Measurements from ENCODE around the gene ANGPT4.

ANGPT4 gene

DNA sequence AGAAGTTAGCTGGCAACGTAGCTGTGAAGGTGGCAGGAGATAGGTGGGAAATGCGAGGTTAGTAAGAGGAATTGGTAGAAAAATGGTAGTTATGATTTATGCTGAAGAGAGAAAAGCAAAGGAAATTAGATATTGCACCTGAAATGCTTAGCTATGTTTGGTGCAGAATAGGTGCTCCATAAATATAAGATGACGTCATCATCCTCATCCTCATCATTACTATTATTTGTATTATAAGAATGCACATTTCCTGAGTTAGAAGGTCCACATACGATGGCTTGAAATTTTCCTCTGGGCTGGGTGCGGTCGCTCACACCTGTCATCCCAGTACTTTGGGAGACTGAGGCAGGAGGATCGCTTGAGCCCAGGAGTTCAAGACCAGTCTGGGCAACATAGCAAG is 39.5 kb upstream of the ANGPT4 start:
- Histone ChIP-seq H3K27me3 (ENCODE audit: control insufficient read depth in 1 of 2, insufficient read depth in 2 of 2, low read length in 2 of 2) (peaks cover 5 to 8% of the 10 kb centered on the region in 2 donors), H3K27ac (ENCODE audit: low read depth, low read length) (no peak overlapping the region), H3K36me3 (ENCODE audit: control insufficient read depth in 1 of 2, insufficient read depth in 2 of 2, low read length in 2 of 2) (no peaks in the 10 kb centered on the region), H3K4me3 (ENCODE audit: low read depth in 1 of 2, low read length in 2 of 2) (no peak overlapping the region), H3K9ac (ENCODE audit: low read depth in 1 of 2, low read length in 2 of 2) (no peak overlapping the region), H3K4me1 (ENCODE audit: control insufficient read depth in 1 of 2, insufficient read depth in 2 of 2, low read length in 2 of 2) (peaks cover 0 to 4% of the 10 kb centered on the region in 2 donors), H3K9me3 (ENCODE audit: control insufficient read depth in 1 of 2, low read length in 2 of 2) (no peaks in the 10 kb centered on the region)

DNA sequence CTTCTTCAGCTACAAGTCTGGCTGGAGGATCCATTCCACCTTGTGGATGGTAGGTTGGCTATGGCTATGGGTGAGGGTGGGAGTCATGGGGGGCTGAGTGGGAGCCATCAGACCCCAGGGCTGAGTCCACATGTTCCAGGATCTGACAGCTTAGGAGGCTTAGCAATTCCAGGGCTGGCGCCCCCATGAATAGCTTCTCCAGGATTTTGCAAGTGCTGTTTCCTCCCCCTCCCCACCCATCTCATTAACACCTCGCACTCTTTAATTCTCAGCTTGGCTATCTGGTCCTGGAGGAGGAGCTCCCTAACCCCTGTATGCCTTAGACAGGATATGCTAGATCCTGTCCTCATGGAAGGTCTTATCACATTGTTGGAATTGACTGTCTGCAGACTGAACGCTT is 39.0 kb upstream of the ANGPT4 start:
- Histone ChIP-seq H3K9me3 (ENCODE audit: control insufficient read depth in 1 of 2, low read length in 2 of 2) (no peaks in the 10 kb centered on the region), H3K36me3 (ENCODE audit: control insufficient read depth in 1 of 2, insufficient read depth in 2 of 2, low read length in 2 of 2) (no peaks in the 10 kb centered on the region), H3K4me1 (ENCODE audit: control insufficient read depth in 1 of 2, insufficient read depth in 2 of 2, low read length in 2 of 2) (peaks cover 0 to 4% of the 10 kb centered on the region in 2 donors), H3K27me3 (ENCODE audit: control insufficient read depth in 1 of 2, insufficient read depth in 2 of 2, low read length in 2 of 2) (peaks cover 5 to 10% of the 10 kb centered on the region in 2 donors), H3K27ac (ENCODE audit: low read depth, low read length) (no peak overlapping the region), H3K9ac (ENCODE audit: low read depth in 1 of 2, low read length in 2 of 2) (no peak overlapping the region), H3K4me3 (ENCODE audit: low read depth in 1 of 2, low read length in 2 of 2) (no peak overlapping the region)

DNA sequence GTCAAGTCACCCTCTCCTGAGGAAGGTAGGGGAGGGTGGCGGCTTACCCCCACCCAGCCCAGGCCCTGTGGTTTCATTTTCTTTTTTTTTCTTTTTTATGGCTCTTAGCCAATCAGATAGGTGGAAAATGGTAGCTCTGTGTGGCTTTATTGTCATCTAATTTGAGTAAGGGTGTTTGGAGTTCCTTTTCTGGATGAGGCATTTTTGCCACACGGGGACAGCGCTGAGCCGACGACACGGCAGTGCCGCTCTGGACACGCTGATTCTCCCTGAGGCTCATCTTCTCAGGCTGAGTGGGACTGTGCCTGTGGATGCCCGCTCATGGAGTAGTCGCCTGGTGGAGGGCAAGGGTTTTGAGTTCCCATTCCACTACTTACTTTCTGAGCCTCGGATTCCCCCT is 37.6 kb upstream of the ANGPT4 start:
- peaks cover 0 to 4% of the 10 kb centered on the region in 2 donors for H3K4me1 ChIP-seq (ENCODE audit: control insufficient read depth in 1 of 2, insufficient read depth in 2 of 2, low read length in 2 of 2)
- H3K4me3 ChIP-seq (ENCODE audit: low read depth in 1 of 2, low read length in 2 of 2): no peak overlapping the region
- H3K27me3 ChIP-seq (ENCODE audit: control insufficient read depth in 1 of 2, insufficient read depth in 2 of 2, low read length in 2 of 2): peaks cover 4 to 10% of the 10 kb centered on the region in 2 donors
- no peaks in the 10 kb centered on the region for H3K9me3 ChIP-seq (ENCODE audit: control insufficient read depth in 1 of 2, low read length in 2 of 2)
- H3K9ac ChIP-seq (ENCODE audit: low read depth in 1 of 2, low read length in 2 of 2): no peak overlapping the region
- H3K36me3 ChIP-seq (ENCODE audit: control insufficient read depth in 1 of 2, insufficient read depth in 2 of 2, low read length in 2 of 2): no peaks in the 10 kb centered on the region
- no peak overlapping the region for H3K27ac ChIP-seq (ENCODE audit: low read depth, low read length)

DNA sequence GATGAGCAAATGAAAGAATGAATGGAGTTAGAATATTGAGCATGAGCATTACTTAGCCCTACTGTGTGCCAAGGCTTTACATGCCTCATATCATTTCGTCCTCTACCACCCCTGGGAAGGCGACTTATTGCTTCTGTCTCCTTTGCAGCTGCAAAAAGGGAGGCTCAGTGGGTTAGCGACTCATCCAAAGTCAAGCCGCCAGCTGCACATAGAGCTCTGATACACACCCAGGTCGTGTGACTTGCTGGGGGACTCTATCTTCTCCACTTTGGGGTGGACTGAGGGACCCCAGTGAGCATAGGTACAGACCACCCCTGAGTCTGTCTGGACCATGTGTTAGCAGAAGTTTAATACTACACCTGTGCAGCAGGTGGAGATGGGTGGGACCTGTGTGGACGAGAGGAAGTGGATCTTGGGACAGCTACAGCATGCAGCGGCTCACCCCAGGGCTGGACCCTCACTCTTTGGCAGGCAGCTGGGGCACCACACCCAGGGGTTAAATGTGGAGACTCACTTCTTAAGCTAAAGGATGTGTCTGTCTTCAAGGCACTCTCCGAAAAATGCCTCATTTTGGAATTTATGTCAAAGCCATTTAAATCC is 36.2 kb upstream of the ANGPT4 start:
- no peak overlapping the region for H3K27ac ChIP-seq (ENCODE audit: low read depth, low read length)
- H3K36me3 ChIP-seq (ENCODE audit: control insufficient read depth in 1 of 2, insufficient read depth in 2 of 2, low read length in 2 of 2): no peaks in the 10 kb centered on the region
- no peak overlapping the region for H3K9ac ChIP-seq (ENCODE audit: low read depth in 1 of 2, low read length in 2 of 2)
- H3K9me3 ChIP-seq (ENCODE audit: control insufficient read depth in 1 of 2, low read length in 2 of 2): no peaks in the 10 kb centered on the region
- peaks cover 0 to 4% of the 10 kb centered on the region in 2 donors for H3K4me1 ChIP-seq (ENCODE audit: control insufficient read depth in 1 of 2, insufficient read depth in 2 of 2, low read length in 2 of 2)
- H3K27me3 ChIP-seq (ENCODE audit: control insufficient read depth in 1 of 2, insufficient read depth in 2 of 2, low read length in 2 of 2): peaks cover 3 to 7% of the 10 kb centered on the region in 2 donors
- H3K4me3 ChIP-seq (ENCODE audit: low read depth in 1 of 2, low read length in 2 of 2): no peak overlapping the region

DNA sequence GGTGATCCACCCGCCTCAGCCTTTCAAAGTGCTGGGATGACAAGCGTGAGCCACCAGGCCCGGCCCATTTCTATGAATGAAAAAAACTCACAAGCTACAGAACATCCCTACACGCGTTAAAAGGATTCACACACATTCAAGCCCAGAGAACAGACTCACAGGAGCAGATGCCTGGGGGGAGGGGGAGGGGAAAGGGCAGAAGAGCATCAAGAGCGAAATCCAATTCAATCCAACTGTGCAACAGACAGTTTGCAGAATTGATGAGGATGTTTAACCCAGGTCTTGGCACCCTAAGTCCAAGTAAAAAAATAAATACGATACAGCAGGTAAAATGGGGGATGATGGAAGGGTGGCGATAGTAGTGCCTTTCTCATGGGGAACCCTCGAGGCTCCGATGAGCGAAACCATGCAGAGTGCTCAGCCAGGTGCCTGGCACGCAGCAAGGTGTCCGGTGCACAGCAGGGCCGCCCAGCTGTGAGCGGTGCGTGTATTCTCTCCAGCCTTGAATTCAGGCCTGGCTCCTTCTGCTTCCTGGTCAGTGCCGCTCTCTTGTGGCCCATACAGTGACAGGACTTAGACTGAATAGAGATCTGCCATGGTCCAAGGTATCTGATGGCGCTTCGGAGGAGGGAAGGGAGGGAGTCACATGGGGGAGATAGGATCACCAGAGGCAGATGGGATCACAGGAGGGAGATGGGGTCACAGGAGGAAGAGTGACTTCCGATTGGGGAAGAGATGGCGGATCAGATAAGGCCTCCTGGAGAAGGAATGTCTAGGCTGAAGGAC is 35.4 kb upstream of the ANGPT4 start:
- Histone ChIP-seq H3K36me3 (ENCODE audit: control insufficient read depth in 1 of 2, insufficient read depth in 2 of 2, low read length in 2 of 2) (no peaks in the 10 kb centered on the region), H3K4me3 (ENCODE audit: low read depth in 1 of 2, low read length in 2 of 2) (no peak overlapping the region), H3K4me1 (ENCODE audit: control insufficient read depth in 1 of 2, insufficient read depth in 2 of 2, low read length in 2 of 2) (peaks cover 0 to 4% of the 10 kb centered on the region in 2 donors), H3K9me3 (ENCODE audit: control insufficient read depth in 1 of 2, low read length in 2 of 2) (no peaks in the 10 kb centered on the region), H3K9ac (ENCODE audit: low read depth in 1 of 2, low read length in 2 of 2) (no peak overlapping the region), H3K27ac (ENCODE audit: low read depth, low read length) (no peak overlapping the region), H3K27me3 (ENCODE audit: control insufficient read depth in 1 of 2, insufficient read depth in 2 of 2, low read length in 2 of 2) (peaks cover 3 to 7% of the 10 kb centered on the region in 2 donors)

DNA sequence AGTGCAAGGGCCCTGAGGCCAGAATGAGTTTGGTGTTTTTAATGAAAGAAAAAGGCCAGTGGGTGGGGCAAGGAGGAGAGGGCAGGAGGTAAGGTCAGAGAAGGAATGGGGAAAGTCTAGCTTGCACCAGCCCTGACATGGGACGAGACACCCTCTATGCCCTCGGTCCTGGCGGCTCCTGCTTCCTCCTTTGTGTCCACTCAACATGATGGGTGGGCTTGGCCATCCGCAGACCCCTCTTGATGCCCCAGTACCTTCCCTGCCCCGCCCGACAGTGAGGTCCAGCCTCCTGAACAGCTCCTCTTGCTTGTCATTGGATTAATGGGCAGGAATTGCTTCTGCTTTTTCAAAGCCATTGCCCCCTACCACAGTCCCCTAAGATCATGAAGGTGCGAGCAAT is 33.6 kb upstream of the ANGPT4 start:
- Histone ChIP-seq H3K4me1 (ENCODE audit: control insufficient read depth in 1 of 2, insufficient read depth in 2 of 2, low read length in 2 of 2) (peaks cover 0 to 5% of the 10 kb centered on the region in 2 donors), H3K27ac (ENCODE audit: low read depth, low read length) (no peak overlapping the region), H3K9ac (ENCODE audit: low read depth in 1 of 2, low read length in 2 of 2) (no peak overlapping the region), H3K9me3 (ENCODE audit: control insufficient read depth in 1 of 2, low read length in 2 of 2) (no peaks in the 10 kb centered on the region), H3K4me3 (ENCODE audit: low read depth in 1 of 2, low read length in 2 of 2) (no peak overlapping the region), H3K36me3 (ENCODE audit: control insufficient read depth in 1 of 2, insufficient read depth in 2 of 2, low read length in 2 of 2) (no peaks in the 10 kb centered on the region), H3K27me3 (ENCODE audit: control insufficient read depth in 1 of 2, insufficient read depth in 2 of 2, low read length in 2 of 2) (peaks cover 0 to 7% of the 10 kb centered on the region in 2 donors)

DNA sequence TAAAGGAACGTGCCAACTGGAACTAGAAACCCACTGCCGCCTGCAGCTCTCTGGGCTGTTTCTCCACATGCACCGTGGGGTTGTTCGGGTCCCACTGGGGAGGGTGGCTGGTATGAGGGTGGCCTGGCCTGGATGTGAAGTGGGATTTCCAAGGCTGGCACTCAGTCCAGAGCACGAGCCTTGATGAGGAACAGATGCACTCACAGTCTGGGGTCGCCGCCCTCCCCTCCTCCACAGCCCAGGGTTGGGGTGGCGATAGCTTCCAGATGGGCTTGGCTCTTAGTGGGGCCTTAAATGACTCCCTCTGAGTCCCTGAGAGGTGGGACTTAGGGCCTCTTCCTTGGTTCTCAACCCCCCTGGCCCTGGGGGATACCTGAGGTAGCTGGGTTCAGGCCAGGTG is 30.7 kb upstream of the ANGPT4 start:
- peaks cover 0 to 7% of the 10 kb centered on the region in 2 donors for H3K27me3 ChIP-seq (ENCODE audit: control insufficient read depth in 1 of 2, insufficient read depth in 2 of 2, low read length in 2 of 2)
- H3K9me3 ChIP-seq (ENCODE audit: control insufficient read depth in 1 of 2, low read length in 2 of 2): no peaks in the 10 kb centered on the region
- no peak overlapping the region for H3K9ac ChIP-seq (ENCODE audit: low read depth in 1 of 2, low read length in 2 of 2)
- H3K4me1 ChIP-seq (ENCODE audit: control insufficient read depth in 1 of 2, insufficient read depth in 2 of 2, low read length in 2 of 2): peaks cover 8 to 12% of the 10 kb centered on the region in 2 donors
- no peaks in the 10 kb centered on the region for H3K36me3 ChIP-seq (ENCODE audit: control insufficient read depth in 1 of 2, insufficient read depth in 2 of 2, low read length in 2 of 2)
- H3K4me3 ChIP-seq (ENCODE audit: low read depth in 1 of 2, low read length in 2 of 2): no peak overlapping the region
- no peak overlapping the region for H3K27ac ChIP-seq (ENCODE audit: low read depth, low read length)

DNA sequence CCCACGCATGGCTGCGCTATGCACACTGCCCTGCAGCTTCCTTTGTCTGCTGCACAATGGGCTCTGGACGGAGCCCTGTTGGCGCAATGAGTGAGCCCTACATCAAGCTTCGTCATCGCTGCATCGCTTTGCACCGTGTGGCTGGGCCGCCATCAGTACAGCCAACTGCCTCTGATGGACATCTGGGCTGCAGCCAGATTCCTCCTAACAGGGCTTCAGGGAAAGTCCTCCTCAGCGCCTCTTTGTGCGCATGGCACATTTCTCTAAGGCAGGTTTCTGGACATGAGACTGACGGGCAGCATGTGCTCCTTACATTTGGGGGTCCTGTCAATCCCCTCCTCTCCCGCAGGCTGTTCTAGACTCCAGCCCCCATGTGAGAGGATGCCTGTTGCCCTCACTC is 29.7 kb upstream of the ANGPT4 start:
- H3K36me3 ChIP-seq (ENCODE audit: control insufficient read depth in 1 of 2, insufficient read depth in 2 of 2, low read length in 2 of 2): no peaks in the 10 kb centered on the region
- no peak overlapping the region for H3K9ac ChIP-seq (ENCODE audit: low read depth in 1 of 2, low read length in 2 of 2)
- H3K4me3 ChIP-seq (ENCODE audit: low read depth in 1 of 2, low read length in 2 of 2): no peak overlapping the region

DNA sequence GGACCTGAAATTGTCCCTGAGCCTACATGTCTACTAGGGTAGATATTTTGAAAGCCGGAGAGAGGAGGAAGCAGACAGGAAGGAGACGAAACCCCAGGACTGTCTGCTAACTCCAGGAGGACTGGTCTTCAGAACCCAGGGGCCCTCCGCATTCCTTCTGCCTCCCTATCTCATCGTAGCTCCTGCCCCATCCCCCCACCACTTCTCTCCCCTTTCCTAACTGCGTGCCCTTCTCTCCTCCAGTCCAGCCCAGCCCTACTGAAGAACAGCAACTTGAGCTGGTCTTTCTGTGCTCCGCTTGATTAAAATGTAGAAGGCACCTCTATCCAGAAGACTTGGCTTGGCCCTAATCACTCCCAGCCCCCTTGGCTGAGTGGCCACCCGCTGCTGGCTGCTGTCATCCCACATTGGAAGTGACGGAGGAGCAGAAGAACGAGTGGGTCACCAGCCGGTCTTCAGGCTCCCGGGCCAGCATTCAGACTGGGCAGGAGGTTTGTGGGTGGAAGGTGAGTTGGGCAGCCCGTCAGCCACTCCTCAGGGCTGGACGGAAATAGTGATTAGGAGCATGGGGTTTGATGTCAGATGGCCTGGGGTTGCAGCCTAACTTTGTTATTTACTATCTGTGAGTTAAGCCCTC is 28.8 kb upstream of the ANGPT4 start:
- Histone ChIP-seq H3K4me1 (ENCODE audit: control insufficient read depth in 1 of 2, insufficient read depth in 2 of 2, low read length in 2 of 2) (peaks cover 8 to 12% of the 10 kb centered on the region in 2 donors), H3K9me3 (ENCODE audit: control insufficient read depth in 1 of 2, low read length in 2 of 2) (no peaks in the 10 kb centered on the region), H3K4me3 (ENCODE audit: low read depth in 1 of 2, low read length in 2 of 2) (no peak overlapping the region), H3K36me3 (ENCODE audit: control insufficient read depth in 1 of 2, insufficient read depth in 2 of 2, low read length in 2 of 2) (no peaks in the 10 kb centered on the region), H3K27ac (ENCODE audit: low read depth, low read length) (no peak overlapping the region), H3K9ac (ENCODE audit: low read depth in 1 of 2, low read length in 2 of 2) (no peak overlapping the region), H3K27me3 (ENCODE audit: control insufficient read depth in 1 of 2, insufficient read depth in 2 of 2, low read length in 2 of 2) (peaks cover 0 to 3% of the 10 kb centered on the region in 2 donors)

More for the DNA sequence above, 29.7 kb upstream of the ANGPT4 start:
- Histone ChIP-seq H3K4me1 (ENCODE audit: control insufficient read depth in 1 of 2, insufficient read depth in 2 of 2, low read length in 2 of 2) (peaks cover 8 to 12% of the 10 kb centered on the region in 2 donors), H3K9me3 (ENCODE audit: control insufficient read depth in 1 of 2, low read length in 2 of 2) (no peaks in the 10 kb centered on the region), H3K27me3 (ENCODE audit: control insufficient read depth in 1 of 2, insufficient read depth in 2 of 2, low read length in 2 of 2) (peaks cover 0 to 7% of the 10 kb centered on the region in 2 donors), H3K27ac (ENCODE audit: low read depth, low read length) (no peak overlapping the region)

DNA sequence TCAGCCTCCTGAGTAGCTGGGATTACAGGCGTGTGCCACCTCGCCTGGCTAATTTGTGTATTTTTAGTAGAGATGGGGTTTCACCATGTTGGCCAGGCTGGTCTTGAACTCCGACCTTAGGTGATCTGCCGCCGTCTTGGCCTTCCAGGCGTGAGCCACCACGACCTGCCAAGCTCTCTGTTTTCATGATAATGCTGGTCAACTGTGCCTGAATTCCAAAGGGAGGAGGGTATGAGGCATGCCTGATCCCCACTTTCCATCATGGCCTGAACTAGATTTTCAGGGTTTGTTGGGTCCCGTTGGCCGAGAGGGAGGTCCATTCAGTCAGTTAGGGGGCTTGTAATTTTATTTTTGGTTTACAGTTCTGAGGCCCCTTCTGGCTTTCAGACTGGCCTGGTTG is 28.0 kb upstream of the ANGPT4 start:
- Histone ChIP-seq H3K4me3 (ENCODE audit: low read depth in 1 of 2, low read length in 2 of 2) (no peak overlapping the region), H3K36me3 (ENCODE audit: control insufficient read depth in 1 of 2, insufficient read depth in 2 of 2, low read length in 2 of 2) (no peaks in the 10 kb centered on the region), H3K9ac (ENCODE audit: low read depth in 1 of 2, low read length in 2 of 2) (no peak overlapping the region), H3K27ac (ENCODE audit: low read depth, low read length) (no peak overlapping the region), H3K9me3 (ENCODE audit: control insufficient read depth in 1 of 2, low read length in 2 of 2) (no peaks in the 10 kb centered on the region), H3K27me3 (ENCODE audit: control insufficient read depth in 1 of 2, insufficient read depth in 2 of 2, low read length in 2 of 2) (no peaks in the 10 kb centered on the region), H3K4me1 (ENCODE audit: control insufficient read depth in 1 of 2, insufficient read depth in 2 of 2, low read length in 2 of 2) (peaks cover 8 to 12% of the 10 kb centered on the region in 2 donors)
